GM23338 (cell line): ENCODE results near the gene GNAZ.

Experiments
- CREB1 ChIP-seq: fragments of 250-450 bp; sonication (Bioruptor Pico); IDR thresholded peaks from 2 replicates; pipeline ENCODE4 v1.5.0; 2020; ENCODE audit warnings: low read depth, mild to moderate bottlenecking, moderate library complexity
- EZH2 ChIP-seq: fragments of 200-600 bp; sonication (generic); IDR thresholded peaks from one replicate; pipeline ENCODE4 v1.8.0; 2017; ENCODE audit warnings: antibody characterized with exemption, mild to moderate bottlenecking, low read depth; ENCODE audit not compliant: unreplicated experiment
- JUNB ChIP-seq: IDR thresholded peaks from one replicate; pipeline ENCODE4 v1.6.1; 2016; ENCODE audit warnings: antibody characterized with exemption; ENCODE audit not compliant: unreplicated experiment
- POLR2AphosphoS5 ChIP-seq: IDR thresholded peaks from 2 replicates; pipeline ENCODE4 v1.6.1; 2016; ENCODE audit warnings: antibody characterized with exemption, low read depth
- TF ChIP-seq, protein P1 (sequence below), 2 experiments: fragments of 200-600 bp in 1 of 2; sonication (generic) in 1 of 2; conservative IDR thresholded peaks; 2 replicates each; pipeline versions ENCODE4 v1.5.1 to v1.6.1; 2016 to 2017; ENCODE audit warnings: antibody characterized with exemption in 2 of 2, low read depth in 2 of 2, mild to moderate bottlenecking in 2 of 2, moderate library complexity in 1 of 2
- TF ChIP-seq, protein P2 (sequence below): IDR thresholded peaks from one replicate; pipeline ENCODE4 v1.6.1; 2018; ENCODE audit warnings: antibody characterized with exemption; ENCODE audit not compliant: unreplicated experiment

DNA sequence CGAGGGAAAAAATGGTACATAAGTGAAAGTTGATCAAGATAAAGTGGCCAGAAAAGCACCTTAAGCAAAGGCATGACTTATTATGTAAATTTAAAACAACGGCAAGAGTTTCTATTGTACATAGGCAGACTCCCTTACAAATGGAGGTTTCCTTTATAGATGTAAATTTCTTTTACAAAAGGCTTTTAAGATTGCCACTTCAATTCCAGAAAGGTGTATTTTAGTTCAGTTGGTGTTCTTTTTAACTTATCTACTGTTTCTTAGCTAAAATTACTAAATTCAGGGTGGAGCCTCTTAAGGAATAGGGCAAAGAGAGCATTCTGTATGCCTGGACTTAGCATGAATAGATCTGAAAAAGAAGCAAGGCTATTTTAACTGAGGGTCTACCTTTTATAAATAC, 24.9 kb upstream of the GNAZ start:
- TF ChIP-seq, protein P1, sequence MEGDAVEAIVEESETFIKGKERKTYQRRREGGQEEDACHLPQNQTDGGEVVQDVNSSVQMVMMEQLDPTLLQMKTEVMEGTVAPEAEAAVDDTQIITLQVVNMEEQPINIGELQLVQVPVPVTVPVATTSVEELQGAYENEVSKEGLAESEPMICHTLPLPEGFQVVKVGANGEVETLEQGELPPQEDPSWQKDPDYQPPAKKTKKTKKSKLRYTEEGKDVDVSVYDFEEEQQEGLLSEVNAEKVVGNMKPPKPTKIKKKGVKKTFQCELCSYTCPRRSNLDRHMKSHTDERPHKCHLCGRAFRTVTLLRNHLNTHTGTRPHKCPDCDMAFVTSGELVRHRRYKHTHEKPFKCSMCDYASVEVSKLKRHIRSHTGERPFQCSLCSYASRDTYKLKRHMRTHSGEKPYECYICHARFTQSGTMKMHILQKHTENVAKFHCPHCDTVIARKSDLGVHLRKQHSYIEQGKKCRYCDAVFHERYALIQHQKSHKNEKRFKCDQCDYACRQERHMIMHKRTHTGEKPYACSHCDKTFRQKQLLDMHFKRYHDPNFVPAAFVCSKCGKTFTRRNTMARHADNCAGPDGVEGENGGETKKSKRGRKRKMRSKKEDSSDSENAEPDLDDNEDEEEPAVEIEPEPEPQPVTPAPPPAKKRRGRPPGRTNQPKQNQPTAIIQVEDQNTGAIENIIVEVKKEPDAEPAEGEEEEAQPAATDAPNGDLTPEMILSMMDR (conservative IDR thresholded peaks at IDR 0.05; ENCODE audit: low read depth in 2 of 2) = no peak
- TF ChIP-seq, protein P2, sequence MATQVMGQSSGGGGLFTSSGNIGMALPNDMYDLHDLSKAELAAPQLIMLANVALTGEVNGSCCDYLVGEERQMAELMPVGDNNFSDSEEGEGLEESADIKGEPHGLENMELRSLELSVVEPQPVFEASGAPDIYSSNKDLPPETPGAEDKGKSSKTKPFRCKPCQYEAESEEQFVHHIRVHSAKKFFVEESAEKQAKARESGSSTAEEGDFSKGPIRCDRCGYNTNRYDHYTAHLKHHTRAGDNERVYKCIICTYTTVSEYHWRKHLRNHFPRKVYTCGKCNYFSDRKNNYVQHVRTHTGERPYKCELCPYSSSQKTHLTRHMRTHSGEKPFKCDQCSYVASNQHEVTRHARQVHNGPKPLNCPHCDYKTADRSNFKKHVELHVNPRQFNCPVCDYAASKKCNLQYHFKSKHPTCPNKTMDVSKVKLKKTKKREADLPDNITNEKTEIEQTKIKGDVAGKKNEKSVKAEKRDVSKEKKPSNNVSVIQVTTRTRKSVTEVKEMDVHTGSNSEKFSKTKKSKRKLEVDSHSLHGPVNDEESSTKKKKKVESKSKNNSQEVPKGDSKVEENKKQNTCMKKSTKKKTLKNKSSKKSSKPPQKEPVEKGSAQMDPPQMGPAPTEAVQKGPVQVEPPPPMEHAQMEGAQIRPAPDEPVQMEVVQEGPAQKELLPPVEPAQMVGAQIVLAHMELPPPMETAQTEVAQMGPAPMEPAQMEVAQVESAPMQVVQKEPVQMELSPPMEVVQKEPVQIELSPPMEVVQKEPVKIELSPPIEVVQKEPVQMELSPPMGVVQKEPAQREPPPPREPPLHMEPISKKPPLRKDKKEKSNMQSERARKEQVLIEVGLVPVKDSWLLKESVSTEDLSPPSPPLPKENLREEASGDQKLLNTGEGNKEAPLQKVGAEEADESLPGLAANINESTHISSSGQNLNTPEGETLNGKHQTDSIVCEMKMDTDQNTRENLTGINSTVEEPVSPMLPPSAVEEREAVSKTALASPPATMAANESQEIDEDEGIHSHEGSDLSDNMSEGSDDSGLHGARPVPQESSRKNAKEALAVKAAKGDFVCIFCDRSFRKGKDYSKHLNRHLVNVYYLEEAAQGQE = no peak
- TF ChIP-seq CREB1 (CRISPR knock-in tag) (no peak), POLR2AphosphoS5 (no peak), EZH2 (no peak), JUNB (no peak)
